HG02852 (cell line): Measurements from ENCODE around the gene TAPT1.

Experiments used
- ATAC-seq: cut with Tn5 transposase; IDR thresholded peaks from one replicate; pipeline ENCODE4 v1.9.1; 2021; ENCODE audit warnings: mild to moderate bottlenecking, moderate library complexity; ENCODE audit not compliant: unreplicated experiment

The TAPT1 gene

DNA sequence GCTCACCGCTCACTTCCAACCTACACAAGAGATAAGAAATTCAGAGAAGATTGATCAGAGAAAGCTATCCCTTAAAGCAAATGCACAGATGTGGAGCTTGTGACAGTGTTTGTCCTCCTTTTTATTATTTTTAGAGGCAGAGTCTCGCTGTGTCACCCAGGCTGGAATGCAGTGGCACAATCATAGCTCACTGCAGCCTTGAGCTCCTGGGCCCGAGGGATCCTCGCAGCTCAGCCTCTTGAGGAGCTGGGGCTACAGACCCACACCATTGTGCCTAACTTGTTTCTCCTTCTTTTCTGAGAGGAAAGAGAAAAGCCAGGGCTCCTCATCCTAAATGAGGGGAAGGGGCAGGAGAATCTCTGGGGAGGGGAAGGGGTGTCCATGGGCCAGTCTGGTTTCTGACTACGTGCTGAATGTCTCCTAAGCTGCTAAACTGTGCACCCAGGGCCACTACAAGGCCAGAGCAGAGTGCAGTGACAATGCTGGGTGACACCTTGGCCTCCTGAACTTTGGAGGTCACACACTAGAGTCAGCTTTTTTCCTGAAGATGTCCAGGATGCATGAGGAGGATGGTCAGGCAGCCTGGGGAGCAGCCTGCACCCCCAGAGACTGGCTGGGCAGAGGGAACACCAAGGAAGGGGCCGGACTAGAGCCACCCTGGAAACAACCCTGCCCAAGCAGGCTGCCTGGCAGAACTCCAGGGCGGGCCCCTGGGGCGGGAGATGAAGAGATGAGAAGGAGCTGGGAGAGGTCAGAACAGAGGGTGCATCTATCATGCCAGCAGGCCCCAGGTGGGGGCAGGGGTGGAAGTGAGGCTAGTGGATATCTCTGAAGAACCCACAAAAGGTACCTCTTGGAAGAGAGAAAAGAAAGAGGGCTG, 87.0 kb downstream of the TAPT1 start:
- no peak for ATAC-seq

DNA sequence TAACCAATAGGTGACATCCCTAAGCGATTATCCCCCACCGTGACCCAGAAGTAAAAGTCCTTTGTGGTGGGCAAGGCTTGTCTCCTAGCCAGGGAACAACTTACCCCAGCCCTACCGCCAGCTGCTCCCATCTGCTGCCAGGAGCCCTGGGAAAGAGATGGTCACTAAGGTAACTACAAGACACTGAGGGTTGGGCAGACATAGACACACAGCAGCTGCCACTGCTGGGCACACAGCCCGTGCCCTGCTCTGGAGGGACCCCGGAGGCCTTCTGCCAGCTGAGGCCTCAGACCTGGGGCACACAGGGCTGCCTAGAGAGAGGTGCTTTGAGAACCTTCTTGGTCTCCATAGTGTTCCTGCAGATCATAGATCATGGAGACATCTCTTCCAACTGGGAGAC, 89.4 kb downstream of the TAPT1 start:
- ATAC-seq = no peak

DNA sequence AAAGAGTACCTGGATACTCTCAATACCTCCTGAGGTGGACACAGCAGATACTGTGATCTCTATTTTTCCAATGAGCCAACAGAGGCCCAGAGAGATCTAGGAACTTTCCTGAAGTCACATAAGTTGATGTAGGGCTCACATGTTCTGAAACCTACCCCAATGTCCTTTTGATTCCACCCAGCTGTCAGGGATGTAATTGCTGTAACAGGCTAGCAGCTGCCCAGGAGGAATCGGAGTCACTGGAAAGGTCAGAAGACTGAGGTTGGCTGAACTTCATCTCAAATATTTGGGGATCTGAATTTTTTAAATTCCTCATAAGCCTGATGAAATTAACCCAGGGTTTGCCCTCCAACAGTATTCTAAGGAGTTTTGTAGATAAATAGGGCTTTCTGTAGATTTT, 90.0 kb downstream of the TAPT1 start:
- no peak for ATAC-seq

DNA sequence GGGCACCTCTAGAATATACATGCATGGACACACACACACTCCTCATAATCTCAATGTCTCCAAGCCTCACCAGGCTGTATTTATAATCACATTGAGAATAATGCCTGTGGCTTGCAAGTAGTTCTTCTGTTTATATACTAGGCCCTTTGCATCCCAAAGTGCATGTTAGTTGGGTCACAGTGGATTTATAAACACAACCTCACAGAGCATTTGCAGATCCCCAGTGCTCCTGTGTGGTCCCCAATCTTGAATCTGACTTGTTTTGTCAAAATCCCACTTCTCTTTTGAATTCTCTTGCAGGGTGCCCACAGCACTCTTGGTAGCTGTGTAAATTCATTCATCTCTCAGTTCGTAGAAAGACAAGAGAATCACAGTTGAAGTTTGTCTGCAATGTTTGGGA, 92.9 kb downstream of the TAPT1 start:
- ATAC-seq = no peak

DNA sequence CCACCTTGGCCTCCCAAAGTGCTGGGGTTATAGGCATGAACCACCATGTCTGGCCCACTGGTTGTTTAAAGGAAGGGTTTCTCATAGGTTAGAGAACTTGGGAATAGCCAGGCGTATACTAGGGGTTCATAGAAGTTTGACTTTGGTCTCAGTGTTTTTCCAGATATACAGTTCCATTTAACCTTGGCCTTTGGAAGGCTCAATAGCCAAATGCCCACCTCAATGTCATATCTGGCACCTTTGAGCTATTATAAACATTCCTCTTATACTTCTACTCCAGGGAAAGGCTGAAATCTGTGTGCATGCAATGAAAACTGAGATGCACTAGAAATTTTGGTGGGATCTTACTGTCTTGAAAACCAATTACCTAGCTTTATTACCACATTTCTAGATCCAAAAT, 95.0 kb downstream of the TAPT1 start:
- no peak for ATAC-seq

DNA sequence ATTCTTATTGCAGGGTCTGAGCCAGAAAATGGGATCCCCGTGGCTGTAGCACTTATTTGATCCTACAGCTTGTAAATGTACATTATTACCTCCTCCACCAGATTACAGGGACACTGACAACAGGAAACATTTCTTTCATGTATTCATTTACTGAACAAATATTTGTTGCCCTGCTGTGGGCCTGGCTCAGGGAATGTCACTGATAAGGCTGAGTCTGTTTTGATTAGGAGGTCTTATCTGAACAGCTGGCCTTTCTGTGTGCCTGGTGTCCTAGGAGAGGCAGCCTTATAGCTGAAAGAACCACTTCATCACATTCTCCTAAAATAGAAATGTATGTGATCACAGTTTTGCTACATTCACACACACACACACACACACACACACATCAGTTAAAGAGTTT, 96.9 kb downstream of the TAPT1 start:
- ATAC-seq = no peak

DNA sequence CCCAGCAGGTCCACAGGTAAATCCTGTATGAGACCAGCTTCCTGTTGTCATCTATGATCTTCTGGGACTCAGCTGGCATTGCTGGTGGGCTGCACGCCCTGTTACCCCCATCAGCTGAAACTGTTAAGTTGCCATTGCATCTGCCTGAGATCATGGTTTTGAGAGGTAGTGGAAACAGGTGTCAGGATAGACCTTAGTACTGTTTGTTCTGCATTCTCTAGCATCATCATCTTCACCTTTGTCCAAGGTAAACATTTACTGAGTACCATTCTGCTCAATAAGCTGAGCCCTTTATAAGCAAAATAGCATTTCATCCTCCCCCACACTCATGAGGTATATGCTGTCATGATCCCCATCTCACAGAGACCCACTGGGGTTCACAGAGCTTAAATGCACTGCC, 99.6 kb downstream of the TAPT1 start:
- no peak for ATAC-seq

DNA sequence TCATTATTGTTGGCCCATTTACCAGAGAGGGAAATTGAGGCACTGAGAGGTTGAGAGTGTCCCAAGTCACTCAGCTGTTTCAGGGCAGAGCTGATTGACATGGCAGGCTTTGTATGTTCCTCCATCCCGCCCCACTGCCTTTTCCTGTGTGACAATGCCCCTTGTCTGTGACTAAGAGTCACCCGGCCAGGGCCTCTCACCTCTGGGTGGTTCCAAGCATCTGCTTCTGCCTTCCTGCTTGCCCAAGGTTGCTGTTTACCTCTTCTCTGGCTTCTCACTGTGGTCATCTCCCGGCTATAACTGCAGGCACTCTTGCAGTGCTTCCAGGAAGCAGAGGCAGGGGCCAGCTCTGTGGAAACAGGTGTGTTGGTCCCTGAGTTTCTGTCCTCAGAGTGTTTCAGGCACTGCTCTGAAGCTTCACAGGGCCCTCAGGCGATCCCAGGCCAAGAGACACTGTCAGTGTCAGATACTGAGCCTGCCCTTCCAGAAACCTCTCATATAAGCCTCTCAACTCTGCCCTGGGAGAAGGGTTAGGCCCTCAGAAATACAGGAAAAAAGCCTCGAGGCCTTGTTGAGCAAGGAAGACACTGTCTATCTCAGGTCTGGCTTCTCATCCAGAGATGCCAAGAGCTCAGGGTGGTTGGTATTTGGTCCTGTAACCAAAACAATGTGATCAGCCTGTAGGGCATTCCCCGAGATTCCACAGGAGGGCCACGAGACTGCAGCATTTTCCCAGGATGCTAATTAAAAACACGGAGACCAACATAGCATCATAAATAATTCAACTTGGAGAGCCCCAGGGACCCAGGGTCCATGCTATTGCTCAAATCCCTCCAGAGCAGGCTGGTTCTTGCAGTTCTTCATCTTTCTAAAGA, 100.5 kb downstream of the TAPT1 start:
- no peak for ATAC-seq

DNA sequence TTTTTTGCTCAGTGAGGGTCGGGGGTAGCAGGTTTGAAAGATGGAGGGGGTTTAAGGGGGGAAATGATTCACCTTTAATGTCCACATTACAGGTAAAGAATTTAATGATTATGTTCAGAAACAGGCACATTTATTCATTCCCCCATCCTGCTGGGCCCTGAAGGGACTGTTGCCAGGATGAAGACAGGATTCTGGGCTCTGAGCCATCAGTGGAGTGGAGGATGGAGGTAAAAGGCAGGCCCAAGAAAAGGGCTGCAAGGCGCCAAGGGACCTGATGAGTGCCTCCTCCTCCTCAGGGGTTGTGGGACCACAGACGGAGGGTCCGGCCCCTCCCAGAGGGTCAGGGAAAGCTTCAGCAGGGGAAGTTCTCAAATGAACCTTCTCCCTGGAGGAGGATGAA, 102.0 kb downstream of the TAPT1 start:
- ATAC-seq = no peak

DNA sequence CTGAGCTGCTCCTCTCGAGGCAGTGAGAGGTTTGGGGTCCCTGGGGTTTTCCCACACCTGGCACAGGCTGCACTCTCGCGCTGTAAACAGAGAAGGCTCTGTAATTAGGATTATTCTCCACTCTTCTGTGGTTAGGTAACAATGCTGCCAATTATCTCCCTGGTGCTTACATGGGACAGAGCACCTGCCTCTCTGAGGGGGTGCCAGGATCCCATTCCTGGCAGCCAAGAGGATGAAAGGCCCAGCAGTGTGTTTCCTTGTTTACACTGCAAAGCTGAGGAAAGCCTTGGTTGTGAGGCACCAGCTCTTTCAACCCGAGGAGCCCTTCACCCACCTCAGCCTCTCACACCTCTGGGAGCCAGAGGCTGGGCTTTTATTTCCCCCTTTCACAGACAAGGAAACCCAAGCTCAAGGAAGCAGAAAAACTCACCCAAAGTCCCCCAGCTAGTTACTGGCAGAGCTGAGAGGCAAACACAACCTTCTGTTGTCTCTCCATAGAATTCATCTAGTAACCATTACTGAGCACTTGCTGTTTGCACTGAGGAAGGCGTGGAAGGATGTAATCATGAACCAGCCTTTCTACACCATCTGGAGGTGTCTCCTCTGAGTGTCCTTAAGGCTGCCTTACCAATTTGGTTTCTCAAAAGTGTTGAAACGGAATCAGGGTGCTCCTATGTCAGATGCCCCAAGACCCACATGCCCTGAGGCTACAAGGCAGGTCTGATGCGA, 102.8 kb downstream of the TAPT1 start:
- no peak for ATAC-seq

DNA sequence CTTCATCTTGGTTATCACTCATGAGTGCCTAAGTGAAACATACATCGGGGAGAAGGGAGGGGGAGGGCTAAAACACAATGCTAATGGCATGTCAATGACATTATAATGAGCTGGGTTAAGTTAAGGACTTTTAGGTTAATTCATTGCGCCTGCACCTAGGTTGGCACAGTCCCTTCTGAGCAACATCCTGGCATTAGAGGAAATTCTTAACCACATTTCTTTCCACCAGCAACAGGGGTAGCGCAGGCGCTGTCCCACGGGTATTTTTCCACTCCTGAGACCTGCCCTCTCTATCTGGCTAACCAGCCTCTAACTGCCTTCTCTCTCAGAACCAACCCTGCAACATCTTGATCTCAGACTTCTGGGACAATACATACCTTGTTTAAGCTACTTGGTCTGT, 103.5 kb downstream of the TAPT1 start:
- no peak for ATAC-seq

DNA sequence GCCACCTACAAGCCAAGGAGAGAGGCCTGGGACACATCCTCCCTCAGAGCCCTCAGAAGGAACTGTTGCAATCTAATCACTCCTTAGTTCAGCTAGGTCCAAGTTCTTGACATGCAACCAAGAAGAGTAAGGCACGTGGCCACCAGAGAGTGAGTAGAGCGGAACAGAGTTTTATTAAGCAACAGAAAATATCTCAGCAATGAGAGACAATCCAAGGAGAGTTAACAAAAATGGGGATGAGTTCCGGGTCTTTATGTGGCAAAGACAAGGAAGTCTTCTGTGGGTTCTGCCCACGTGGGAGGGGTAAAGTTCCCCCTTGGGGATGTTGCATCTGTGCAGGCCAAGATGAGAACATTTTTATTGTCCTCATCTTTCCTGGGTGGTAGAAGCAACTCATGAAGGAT, 104.0 kb downstream of the TAPT1 start:
- no peak for ATAC-seq

DNA sequence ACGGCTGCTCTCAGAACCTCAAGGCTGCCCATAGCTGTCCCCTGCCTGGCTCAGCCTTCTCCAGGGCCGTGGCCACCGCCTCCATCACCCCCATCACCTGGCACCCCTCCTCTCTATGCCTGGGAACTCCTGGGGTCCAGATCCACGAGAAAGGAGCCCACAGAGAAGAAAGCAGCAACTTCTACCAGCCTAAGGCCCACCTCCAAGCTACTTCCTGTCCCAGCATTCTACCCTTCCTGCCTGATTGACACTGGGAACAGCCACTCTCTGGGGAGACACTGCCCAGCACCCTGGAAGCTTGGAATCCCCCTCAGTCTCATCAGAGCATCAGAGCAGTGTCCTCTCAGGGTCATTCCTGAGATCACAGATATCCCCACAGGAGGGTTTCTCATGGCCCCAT, 105.6 kb downstream of the TAPT1 start:
- ATAC-seq = peak; percentile 51

DNA sequence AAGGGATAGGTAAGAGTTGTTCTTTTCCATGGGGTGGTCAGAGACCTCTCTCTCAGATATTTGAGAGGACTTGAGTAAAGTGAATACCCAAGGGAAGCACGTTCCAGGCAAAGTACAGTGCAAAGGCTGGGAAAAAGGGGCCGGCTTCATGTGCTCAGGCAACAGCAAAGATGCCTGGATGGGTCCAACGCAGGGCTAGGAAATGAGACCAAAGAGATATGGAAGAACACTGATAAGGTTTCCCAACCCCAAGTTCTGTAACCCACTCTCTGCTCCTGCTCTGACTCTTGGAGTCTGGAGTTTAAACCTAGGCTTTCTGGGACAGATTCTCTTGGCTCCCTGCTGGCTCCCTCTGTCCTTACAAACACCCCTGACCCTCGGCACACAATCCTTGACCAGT, 106.3 kb downstream of the TAPT1 start:
- no peak for ATAC-seq

DNA sequence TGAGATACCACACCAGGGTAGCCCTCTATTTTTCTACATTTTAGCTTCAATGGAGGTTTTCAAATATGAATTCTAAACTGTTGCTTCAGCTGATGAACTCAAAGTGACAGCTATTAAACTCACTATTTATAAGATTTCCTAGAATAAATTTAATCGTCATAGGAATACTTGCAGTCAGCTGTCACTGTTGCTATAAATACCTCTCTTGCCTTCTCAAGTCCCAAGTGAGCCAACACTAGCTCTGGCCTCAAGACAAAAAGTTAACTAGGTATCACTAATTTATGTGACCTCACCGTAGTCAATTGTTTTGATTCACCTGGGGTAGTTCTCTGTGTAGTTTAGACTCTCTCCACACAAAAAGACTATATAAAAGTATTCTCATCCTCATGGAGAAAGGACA, 108.2 kb downstream of the TAPT1 start:
- ATAC-seq = no peak

DNA sequence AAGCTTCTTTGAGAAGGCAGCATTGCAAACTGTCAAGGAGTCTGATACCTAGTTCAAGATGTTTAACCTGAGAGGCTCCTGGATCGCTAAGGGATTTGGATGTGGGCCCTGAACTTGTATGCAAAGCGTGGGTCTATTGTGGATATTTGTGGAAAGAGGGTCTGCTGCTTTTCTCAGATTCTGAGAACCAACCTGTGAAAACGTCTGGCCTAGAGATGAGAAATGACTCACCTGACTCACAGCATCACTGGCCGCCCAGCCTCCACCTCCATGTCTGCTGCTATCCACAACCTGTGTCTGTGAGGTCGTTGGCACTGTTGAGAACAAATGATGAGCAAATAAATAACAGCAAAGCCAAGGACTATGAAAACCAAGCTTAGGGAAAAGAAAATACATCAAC, 109.1 kb downstream of the TAPT1 start:
- ATAC-seq = no peak

DNA sequence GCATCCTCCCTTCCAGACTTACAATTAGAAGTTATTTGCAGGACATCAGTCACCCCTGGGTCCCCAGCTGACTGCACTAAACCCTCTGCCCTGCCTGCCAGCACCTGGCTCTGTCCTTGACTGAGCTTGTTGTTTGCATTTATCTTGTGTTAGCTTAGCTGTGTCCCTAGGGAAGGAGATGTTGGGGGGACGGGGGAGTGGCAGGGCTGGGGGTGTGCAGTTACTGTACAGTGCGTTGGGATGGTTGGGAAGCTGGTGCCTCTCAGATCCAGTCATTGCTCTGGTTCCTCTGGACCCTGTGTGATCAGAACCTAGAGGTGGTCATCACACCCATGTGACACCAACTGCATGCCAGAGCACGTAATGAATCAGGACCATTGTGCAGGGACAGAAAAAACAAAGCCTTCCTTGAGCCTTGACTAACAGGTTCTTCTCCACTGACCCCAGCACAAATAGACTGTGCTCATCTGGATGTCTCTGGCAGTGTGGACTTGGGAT, 109.7 kb downstream of the TAPT1 start:
- no peak for ATAC-seq

DNA sequence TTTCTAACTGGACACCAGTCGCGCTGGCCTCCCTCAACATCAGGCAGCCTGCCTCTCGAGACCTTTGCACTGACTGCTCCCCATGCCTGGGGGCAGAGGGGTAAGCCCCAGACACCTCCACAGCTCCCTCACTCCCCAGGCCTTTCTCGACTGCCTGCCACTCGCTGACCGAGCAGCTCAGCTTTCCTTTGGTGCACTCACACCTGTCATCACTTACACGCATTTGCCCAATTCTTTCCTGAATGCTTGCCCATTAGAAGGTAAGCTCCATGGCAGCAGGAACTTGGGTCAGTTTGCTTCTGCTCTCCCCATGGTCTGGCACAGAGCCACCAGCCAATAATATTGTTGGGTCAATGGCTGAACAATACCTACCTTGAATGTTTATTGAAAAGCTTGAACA, 110.3 kb downstream of the TAPT1 start:
- ATAC-seq = no peak

DNA sequence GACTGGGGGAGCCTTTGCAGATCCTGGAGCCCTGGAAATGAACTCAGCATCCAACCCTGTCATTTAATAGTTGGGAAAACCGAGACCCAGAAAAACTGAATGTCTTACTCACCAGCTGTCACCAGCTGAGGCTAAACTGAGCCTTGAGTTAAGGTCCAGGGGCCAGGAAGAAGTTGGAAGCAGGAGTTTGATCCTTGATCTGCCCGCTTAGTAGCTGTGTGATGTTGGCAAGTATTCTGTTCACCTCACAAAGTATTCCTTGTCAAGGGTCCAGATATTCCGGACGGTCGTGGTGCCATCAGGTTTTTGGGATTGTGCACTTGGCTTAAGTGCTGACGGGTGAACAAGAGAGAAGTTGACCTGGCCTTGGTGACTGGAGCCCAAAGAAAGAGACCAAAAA, 111.7 kb downstream of the TAPT1 start:
- ATAC-seq = no peak

DNA sequence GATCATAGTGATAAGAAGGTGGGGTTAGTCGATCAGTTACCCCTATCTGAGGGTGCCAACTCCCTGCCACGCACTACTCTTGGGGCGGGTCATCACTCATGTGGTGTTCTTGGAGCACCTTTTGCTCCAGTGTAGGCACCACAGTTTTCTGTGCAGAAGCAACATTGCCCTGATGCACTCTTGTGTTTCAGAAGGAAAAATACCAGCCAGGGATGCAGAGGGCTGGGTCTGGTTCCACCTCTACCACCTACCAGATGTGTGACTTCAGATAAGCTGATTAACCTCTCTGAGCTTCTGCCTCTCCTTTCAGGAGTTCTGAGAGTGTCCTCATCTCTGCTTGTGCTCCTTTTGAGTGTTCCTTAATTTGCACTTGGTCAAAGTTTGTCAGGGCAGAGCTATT, 112.5 kb downstream of the TAPT1 start:
- no peak for ATAC-seq

DNA sequence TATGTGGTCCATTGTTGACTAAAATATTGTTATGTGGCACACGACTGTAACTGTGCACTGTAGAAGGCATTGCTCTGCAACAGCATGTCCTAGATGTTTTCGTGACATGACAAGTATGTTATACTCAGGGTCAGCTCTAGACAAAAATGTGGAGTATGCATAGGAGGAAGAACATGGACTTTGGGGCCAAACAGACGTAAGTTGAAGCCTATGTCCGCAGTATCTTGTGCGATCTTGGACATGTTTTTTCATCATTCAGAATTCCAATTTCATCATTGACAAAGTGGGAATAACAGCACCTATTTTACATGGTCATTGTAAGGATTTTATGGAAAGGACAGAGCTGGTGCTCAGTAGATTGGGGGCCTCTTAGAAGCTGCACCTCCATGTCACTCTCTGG, 114.7 kb downstream of the TAPT1 start:
- ATAC-seq = no peak
